Measurements from ENCODE around the gene DOCK2.

- TF ChIP-seq POLR2AphosphoS5 (IDR thresholded peaks at IDR 0.05): no peak
- TF ChIP-seq, protein P1, sequence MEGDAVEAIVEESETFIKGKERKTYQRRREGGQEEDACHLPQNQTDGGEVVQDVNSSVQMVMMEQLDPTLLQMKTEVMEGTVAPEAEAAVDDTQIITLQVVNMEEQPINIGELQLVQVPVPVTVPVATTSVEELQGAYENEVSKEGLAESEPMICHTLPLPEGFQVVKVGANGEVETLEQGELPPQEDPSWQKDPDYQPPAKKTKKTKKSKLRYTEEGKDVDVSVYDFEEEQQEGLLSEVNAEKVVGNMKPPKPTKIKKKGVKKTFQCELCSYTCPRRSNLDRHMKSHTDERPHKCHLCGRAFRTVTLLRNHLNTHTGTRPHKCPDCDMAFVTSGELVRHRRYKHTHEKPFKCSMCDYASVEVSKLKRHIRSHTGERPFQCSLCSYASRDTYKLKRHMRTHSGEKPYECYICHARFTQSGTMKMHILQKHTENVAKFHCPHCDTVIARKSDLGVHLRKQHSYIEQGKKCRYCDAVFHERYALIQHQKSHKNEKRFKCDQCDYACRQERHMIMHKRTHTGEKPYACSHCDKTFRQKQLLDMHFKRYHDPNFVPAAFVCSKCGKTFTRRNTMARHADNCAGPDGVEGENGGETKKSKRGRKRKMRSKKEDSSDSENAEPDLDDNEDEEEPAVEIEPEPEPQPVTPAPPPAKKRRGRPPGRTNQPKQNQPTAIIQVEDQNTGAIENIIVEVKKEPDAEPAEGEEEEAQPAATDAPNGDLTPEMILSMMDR (IDR thresholded peaks at IDR 0.05): no peak
- TF ChIP-seq POLR2A (IDR thresholded peaks at IDR 0.05): no peak
- no peak for TF ChIP-seq EP300 (IDR thresholded peaks at IDR 0.05)
Measured at GRCh38 chr5:169805937-169806700, 169.0 kb downstream of the DOCK2 start.
